NCI-H2196 (cell line): ENCODE data around the gene NOS3.
A peak's percentile ranks its signal among the peaks of the same experiment; 100 is the strongest.
"Not testable (repeated sequence)": the region's sequence is repeated elsewhere in the genome, so short reads cannot be mapped to it uniquely, and the experiment has no call there.

Experiments
- DNase-seq: peaks from one replicate; lab custom pipeline; 2025; ENCODE audit not compliant: unreplicated experiment; lab: John Stamatoyannopoulos, UW

NOS3 gene

DNA sequence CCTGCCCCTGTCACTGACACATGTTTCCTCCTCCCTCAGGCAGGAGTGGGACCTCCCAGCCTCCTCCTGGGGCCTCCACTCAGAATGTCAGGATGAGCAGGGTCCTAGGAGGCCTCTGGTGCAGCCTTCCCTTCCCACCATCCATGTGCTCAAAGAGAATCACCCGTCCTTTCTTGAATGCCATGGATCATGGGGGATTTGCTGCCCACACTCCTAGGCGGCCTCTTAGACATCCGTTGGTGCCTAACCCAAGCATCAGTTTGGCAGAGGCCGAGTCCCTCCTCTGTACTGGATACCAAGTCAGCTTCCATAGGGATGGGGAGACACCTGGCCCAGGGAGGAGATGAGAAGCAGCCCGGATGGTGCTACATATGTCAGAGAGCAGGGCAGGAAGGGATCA is 7.0 kb downstream of the NOS3 start:
- no peak for DNase-seq

DNA sequence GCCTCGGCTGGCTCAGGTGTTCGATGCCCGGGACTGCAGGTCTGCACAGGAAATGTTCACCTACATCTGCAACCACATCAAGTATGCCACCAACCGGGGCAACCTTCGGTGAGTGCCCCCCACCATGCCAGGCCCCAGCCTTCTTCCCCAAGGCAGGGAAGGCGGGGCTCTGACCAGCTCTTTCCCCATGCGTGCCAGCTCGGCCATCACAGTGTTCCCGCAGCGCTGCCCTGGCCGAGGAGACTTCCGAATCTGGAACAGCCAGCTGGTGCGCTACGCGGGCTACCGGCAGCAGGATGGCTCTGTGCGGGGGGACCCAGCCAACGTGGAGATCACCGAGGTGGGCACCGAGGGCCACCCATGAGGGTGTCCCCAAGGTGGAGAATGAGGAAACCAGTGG is 7.5 kb downstream of the NOS3 start:
- no peak for DNase-seq

DNA sequence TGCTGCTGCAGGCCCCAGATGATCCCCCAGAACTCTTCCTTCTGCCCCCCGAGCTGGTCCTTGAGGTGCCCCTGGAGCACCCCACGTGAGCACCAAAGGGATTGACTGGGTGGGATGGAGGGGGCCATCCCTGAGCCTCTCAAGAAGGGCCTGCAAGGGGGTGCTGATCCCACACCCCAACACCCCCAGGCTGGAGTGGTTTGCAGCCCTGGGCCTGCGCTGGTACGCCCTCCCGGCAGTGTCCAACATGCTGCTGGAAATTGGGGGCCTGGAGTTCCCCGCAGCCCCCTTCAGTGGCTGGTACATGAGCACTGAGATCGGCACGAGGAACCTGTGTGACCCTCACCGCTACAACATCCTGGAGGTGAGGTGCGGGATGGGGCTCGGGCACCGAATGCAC is 8.2 kb downstream of the NOS3 start:
- no peak for DNase-seq

DNA sequence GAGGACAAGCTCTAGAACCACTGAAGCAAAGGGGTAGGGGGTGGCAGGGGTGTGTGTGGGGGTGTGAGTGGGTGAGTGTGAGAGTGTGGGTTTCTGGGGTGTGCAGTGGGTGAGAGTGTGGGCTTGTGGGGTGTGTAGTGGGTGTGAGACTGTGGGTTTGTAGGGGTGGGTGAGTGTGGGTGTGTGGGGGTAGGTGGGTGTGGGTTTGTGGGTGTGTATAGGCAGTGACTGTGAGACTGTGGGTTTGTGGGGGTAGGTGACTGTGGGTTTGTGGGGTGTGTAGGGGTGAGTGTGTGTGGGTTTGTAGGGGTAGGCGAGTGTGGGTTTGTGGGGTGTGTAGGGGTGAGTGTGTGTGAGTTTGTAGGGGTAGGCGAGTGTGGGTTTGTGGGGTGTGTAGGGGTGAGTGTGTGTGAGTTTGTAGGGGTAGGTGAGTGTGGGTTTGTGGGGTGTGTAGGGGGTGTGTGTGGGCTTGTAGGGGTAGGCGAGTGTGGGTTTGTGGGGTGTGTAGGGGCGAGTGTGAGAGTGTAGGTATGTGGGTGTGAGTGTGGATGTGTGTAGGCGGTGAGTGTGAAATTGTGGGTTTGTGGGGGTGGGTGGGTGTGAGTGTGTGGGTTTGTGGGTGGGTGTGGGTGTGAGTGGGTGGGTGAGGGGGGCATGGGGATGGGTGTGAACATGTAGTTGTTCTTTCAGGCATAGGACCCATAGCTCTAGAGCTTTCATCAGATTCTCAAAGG is 8.8 kb downstream of the NOS3 start:
- no peak for DNase-seq

DNA sequence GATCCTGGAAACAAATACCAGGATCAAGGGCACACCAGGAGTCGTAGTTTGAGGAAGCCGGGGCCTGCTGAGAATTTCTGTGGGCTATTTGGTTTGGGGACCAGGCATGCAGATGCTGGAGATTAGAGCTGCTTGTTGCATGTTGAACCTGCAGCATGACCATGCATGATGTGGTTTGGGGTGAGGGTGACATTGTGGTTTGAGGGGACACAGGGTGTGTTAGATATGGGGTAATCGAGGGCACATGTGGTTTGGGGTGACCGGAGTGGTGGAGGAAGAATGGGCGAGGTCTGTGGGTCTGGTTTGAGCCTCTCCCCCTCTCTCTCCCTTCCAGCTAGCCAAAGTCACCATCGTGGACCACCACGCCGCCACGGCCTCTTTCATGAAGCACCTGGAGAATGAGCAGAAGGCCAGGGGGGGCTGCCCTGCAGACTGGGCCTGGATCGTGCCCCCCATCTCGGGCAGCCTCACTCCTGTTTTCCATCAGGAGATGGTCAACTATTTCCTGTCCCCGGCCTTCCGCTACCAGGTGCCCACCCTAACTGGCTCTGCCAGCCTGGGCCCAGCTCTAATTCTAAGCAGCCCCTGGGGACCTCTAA is 10.2 kb downstream of the NOS3 start:
- DNase-seq = no peak

DNA sequence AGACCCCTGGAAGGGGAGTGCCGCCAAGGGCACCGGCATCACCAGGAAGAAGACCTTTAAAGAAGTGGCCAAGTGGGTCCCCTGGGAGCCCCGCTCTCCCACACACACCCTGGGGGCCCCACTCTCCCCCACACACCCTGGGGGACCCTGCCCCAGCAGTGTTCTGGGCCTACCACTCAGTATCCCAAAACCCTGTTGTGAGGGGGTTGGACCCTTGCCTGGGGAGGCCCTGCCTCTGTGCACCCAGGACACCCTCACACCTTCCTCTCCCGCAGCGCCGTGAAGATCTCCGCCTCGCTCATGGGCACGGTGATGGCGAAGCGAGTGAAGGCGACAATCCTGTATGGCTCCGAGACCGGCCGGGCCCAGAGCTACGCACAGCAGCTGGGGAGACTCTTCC is 10.7 kb downstream of the NOS3 start:
- DNase-seq = no peak

DNA sequence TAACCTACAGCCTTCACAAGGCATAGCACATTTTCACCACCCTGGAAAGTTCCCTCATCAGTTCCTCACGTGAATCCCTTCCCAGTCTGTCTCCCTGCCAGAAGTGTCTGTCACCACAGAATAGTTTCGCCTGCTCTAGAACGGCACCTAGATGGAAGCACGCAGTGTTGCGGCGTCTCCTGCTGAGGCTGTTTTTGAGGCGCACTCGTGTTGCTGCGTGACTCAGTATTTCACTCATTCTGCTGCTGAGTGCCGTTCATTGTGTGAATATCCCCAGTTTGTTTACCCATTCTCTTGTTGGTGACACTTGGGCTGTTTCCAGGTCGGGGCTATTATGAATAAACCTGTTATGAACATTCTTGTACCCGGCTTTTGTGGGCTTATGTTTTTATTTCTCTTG is 12.8 kb downstream of the NOS3 start:
- DNase-seq = peak; percentile 54

DNA sequence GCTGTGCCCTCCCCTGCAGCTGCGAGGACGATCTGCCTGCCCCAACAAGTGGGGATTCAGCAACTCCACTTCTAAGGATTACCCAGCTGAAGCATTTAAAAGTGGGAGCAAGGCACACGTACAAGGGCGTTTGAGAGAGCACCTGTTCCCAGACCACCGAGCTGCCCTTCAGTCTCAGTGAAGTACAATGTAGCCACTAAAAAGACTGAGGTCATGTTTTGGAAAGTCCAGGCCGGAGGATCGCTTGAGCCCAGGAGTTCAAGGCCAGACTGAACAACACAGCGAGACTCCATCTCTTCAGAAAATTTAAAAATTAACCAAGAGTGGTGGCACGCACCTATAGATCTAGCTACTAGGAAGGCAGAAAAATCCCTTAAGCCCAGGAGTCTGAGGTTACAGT is 14.7 kb downstream of the NOS3 start:
- DNase-seq = no peak

DNA sequence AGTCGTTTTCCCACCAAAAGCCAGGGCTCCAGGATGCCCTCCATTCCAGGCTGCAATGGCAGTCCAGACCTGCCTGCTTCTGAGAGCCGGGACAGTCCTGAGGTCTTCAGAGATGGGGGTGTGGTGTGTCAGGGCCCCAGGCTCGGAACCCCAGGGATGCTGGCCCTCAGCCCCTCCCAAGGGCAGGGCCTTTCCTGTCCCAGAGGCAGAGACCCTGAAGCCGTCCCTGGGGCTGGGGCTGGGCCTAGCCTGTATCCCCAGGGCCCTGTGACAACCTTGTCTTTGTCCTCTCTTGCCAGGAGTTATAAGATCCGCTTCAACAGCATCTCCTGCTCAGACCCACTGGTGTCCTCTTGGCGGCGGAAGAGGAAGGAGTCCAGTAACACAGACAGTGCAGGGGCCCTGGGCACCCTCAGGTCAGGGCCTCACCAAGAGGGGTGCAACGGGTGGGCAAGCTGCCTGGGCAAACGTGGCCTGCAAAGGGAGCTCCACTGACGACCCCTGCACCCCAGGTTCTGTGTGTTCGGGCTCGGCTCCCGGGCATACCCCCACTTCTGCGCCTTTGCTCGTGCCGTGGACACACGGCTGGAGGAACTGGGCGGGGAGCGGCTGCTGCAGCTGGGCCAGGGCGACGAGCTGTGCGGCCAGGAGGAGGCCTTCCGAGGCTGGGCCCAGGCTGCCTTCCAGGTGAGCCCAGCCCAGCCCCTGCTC is 15.9 kb downstream of the NOS3 start:
- DNase-seq = no peak

DNA sequence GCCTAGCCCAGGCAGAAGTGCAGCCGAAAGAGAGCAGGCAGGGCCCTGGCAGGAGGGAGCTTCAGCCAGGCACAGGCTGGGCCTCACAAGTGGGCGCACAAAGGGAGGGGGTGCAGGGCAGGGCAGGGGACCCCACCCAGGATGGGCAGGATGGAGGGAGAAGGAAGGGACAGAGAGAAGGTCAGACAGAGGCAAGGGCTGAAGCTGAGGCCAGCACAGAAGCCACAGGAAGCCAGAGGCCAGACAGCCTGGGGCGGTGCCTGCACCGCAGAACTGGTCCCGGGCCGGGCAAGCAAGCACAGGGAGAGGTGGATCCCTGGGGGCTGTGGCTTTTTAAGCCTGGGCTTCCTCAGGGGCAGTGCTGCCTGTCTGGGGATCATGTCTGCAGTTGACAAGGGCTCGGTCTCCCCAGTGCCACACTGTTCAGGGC is 16.7 kb downstream of the NOS3 start:
- DNase-seq = no peak

DNA sequence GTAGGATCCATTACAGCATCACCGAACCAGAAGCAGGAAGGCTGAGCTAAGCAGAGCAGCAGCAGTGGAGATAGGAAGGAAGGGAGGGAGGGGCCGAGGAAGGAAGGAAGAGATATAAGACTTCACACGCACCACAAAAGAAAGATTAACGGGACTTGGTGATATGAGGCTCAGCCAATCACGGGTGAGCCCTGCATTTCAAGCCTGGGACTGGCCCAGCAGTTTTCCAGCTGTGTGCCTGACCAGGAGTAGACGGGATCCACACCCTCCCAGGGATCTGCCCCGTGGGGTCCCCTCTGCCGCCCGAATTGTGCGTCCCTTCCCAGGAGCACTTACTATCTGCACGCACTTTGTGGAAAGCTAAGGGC is 17.3 kb downstream of the NOS3 start:
- no peak for DNase-seq

DNA sequence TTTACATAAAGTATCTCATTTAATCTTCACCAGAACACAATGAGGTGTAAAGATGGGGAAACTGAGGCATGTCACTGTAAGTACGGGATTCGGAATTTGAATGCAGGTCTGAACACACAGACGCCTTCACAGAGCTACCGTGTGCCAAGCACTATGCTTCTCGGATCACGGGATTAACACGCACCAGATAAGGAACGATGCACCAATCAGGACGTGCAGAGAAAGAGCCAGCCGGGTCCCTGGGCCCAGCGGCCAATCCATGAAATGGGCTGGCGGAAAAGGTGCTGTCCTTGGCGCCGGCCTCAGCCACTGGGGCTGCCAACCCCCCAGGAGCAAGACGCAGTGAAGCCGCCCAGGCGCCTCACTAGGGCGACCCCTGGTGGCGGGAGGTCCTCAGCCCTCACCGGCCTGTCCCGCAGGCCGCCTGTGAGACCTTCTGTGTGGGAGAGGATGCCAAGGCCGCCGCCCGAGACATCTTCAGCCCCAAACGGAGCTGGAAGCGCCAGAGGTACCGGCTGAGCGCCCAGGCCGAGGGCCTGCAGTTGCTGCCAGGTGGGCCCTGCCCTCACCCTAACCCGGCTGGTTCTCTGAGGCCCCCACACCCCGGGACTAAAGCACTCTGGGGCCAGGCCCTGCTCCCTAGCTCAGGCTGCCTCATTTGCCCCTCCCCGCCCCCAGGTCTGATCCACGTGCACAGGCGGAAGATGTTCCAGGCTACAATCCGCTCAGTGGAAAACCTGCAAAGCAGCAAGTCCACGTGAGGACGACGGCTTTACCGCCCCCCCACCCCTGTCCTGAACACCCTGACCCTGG is 17.9 kb downstream of the NOS3 start:
- DNase-seq = no peak

DNA sequence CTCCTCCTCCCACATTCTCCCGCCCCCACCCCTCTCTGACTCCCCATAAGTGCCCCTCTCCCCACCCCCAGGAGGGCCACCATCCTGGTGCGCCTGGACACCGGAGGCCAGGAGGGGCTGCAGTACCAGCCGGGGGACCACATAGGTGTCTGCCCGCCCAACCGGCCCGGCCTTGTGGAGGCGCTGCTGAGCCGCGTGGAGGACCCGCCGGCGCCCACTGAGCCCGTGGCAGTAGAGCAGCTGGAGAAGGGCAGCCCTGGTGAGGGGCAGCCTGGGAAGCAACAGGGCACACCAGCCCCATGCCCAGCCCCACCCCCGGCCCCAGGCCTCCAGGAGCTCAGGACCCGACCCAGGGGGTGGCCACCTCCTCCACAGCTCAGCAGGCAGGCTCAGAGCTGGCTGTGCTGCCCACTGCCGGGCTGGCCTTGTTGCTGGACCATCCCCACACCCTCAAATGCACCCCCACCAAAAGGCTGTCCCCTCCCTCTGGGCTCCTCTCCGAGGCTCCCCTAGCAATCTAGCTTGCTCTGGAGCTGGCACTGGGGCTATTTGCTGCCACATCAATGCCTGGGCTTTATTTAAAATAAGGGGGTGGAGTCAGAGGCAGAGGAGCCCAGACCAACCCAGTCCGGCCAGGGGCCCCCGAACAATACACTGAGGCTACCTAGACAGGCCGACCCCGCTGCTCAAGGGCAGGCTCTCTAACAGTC is 18.7 kb downstream of the NOS3 start:
- DNase-seq = no peak

DNA sequence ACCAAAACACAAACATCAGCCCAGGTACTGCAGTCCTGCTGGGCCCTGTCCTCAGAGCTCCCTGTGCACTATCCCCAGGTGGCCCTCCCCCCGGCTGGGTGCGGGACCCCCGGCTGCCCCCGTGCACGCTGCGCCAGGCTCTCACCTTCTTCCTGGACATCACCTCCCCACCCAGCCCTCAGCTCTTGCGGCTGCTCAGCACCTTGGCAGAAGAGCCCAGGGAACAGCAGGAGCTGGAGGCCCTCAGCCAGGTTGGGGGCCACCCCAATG is 19.2 kb downstream of the NOS3 start:
- no peak for DNase-seq

DNA sequence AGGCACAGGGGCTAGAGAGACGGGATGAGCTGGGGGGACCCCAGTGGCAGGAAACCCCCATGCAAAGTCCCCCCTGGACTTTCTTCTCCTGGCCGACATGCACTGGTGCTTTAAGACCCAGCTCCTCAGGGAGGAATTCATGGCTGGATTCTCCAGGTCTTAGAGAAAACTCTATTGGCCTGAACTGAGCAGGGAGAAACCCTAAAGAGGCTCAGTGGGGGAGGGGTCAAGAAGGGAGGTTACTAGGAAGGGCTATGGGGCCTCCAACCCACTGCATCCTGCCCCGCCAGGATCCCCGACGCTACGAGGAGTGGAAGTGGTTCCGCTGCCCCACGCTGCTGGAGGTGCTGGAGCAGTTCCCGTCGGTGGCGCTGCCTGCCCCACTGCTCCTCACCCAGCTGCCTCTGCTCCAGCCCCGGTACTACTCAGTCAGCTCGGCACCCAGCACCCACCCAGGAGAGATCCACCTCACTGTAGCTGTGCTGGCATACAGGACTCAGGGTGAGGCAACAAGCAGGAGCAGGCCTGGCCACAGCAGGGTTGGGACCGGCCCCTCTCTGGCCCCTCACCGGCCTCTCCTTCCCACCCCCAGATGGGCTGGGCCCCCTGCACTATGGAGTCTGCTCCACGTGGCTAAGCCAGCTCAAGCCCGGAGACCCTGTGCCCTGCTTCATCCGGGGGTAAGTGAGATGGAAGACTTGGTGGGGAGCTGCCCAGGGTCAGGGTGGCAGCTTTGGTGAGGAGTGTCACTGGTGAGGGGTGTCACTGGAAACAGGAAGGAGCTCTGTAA is 19.7 kb downstream of the NOS3 start:
- DNase-seq = no peak

DNA sequence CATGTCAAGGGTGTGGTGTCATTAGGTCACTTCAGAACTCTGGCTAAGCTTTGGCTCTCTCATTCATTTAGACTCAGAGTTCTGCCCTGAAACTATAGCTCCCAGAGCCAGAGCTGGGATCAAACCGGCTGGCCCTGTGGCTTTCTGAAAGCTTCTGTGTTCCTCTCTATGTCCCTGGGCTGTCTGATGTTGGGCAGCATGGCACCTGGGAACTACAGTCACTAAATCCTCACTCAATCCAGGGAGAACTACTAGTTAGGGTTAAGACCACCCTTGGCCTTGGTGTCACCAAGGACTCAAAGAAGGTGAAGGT is 20.2 kb downstream of the NOS3 start:
- DNase-seq = no peak

DNA sequence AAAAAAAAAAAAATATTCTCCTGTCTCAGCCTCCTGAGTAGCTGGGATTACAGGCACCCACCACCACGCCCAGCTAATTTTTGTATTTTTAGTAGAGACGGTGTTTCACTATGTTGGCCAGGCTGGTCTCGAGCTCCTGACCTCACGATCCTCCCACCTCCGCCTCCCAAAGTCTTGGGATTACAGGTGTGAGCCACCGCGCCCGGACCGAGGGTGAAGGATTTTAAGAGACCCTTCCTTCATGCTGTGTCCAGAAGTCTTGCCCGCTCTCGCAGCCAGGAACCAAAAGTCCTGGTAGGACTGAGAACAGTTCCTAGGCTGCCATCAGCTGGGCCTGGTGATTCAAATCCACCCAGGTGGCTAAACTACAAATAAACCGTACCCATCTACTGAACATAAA is 20.8 kb downstream of the NOS3 start:
- DNase-seq = not testable (repeated sequence)

DNA sequence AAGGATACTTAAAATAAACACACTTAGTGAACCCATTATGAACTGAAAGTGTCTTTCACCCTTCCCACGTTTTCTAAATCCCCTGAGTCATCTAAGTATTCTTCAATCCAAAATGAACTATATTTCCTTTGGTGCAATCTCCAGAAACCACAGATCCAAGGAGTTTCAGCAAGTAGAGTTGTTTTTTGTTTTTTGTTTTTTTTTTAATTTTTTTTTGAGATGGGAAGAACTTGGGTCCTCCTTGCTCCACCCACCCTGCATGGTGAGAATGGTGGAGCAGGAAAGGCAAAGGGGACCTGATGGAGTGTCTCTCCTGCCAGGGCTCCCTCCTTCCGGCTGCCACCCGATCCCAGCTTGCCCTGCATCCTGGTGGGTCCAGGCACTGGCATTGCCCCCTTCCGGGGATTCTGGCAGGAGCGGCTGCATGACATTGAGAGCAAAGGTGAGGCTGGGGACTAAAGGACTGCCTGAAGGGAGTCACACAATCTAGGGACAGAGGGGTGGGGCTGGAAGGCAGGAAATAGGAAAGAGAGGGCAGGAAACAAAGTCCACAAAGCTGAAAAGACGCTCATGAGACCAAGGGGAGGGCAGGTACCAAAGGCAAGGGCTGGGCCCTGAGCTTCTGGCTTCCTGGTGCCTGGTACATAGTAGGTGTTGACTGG is 21.3 kb downstream of the NOS3 start:
- no peak for DNase-seq

DNA sequence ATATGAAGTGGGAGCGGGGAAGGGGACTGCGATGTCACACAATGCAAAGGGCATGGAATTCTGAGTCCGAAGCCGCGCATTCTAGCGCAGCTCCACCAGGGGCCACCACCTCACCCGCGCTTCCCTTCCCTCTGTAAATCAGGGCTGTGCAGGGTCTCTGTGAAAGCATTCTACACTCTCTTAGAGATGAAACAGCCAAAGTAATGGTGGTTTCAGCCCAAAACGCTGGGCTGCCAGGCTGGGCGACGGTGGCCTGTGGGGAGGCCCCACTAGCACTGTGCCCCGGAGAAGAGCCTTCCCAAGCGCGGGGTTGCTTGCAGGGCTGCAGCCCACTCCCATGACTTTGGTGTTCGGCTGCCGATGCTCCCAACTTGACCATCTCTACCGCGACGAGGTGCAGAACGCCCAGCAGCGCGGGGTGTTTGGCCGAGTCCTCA is 22.1 kb downstream of the NOS3 start:
- peak; percentile 21 for DNase-seq

DNA sequence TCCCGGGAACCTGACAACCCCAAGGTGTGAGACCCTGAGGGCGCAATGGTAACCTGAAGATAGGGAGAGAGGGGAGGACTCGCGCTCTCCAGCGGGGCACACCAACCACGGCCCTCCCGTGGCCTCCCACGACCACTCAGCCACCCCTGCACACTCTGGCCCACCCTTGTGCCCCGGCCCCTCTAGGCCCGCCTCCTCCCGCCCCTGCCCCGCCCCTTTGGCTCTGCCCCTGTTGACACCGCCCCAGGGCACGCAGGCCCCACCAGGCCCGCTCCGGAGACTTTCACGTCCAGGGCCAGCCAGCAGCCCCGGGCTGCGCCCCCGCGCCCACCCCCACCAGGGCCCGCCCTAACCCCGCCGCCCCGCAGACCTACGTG is 22.5 kb downstream of the NOS3 start:
- DNase-seq = no peak
